GM19023 (cell line): Measurements from ENCODE around the gene SPIN2B.

Experiments
- ATAC-seq: cut with Tn5 transposase; IDR thresholded peaks from one replicate; pipeline ENCODE4 v1.9.1; 2021; ENCODE audit warnings: mild to moderate bottlenecking, moderate library complexity; ENCODE audit not compliant: unreplicated experiment

The SPIN2B gene

GRCh38 chrX:57074458-57074857 lies 46.9 kb downstream of the SPIN2B start:
- ATAC-seq, result no peak

DNA sequence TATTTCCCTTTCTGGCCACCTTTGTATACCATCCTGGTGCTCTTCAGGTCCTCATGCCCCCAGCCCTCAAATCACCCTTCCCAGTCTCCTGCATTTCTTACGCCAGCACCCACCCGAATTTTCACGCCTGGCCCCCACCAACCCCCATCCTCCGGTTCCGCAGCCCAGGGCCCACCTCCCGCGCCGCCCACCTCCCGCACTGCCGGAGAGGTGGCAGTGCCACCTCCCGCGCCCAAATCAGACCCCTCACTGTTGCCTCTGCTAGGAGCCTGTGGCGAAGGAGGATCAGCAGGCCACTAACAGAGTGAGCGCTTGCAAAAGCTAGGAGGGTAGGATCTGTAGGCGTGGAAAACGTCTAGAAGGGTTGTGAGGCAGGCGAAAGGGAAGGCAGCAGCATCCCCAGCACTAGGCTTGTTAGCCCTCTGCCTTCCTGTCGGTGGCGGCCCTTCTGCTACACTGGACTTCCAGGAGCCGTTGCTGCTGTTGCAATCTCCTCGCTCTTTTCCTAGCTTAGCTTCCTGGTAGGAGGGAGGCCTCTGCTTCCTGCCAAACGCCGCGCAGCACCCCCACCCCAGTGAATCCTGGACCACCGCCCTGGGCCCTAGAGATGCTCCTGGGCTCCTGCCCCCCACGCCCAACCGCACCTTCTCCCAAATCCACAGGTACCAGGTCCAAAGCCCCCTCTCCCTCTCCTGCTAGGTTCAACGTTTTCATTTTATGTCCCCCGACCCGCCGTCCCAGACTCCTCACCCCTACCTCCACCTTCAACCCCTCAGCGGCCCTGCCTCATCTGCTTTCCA lies 51.0 kb downstream of the SPIN2B start:
- no peak for ATAC-seq
